ENCODE data around the gene VTN. TPM values are rescaled to one million over a fixed set of nuclear protein-coding genes. Genes with fewer than 3 reads are reported as not detected.
A peak's percentile ranks its signal among the peaks of the same experiment; 100 is the strongest.

The VTN gene
- total and polyA plus RNA-seq, 2 donors (not counting 1 experiment from before 2014, with no cell fraction given) = 0.34 to 0.36 TPM

- POLR2A ChIA-PET = interaction anchor here (0.6 to 0.7 kb wide), 2 partner anchors 11 to 29 kb away, joined by 7 to 8 read pairs; no protein-coding TSS in a partner anchor
- peaks cover 23% of the 10 kb centered on the region for H3K27me3 Mint-ChIP-seq
- no peak overlapping the region for H3K27ac Mint-ChIP-seq
Measured at GRCh38 chr17:28379814-28380801, 10.0 kb upstream of the VTN start.

More at GRCh38 chr17:28379814-28380801, 10.0 kb upstream of the VTN start:
- WGBS (ENCODE audit: insufficient coverage) = 69% methylated on average over 8 of the region's 10 CpGs
- Histone ChIP-seq H3K4me2 (replicated peaks; ENCODE audit: low read depth, low read length, poor library complexity, severe bottlenecking) (no peak overlapping the region), H3K4me3 (ENCODE audit: control extremely low read depth in 1 of 5, extremely low read depth in 1 of 5, insufficient read depth in 1 of 5, low read depth in 2 of 5, low read length in 4 of 5) (no peak overlapping the region), H2AFZ (ENCODE audit: insufficient read depth, low read depth, low read length, poor library complexity, severe bottlenecking) (no peak overlapping the region), H3K9ac (ENCODE audit: low read length) (no peak overlapping the region), H3K27ac (ENCODE audit: low read length in 2 of 2) (no peak overlapping the region), H3K9me3 (ENCODE audit: control extremely low read depth in 1 of 3, control insufficient read depth in 2 of 3, insufficient read depth in 1 of 3, low read length in 2 of 3) (peaks cover 0 to 1% (median 0%) of the 10 kb centered on the region in 3 donors), H3K4me1 (ENCODE audit: control insufficient read depth in 2 of 2, insufficient read depth in 2 of 2, low read length in 2 of 2) (peaks cover 11 to 14% of the 10 kb centered on the region in 2 donors), H3K79me2 (ENCODE audit: control insufficient read depth, insufficient read depth, low read length) (peaks cover 16% of the 10 kb centered on the region), H3K36me3 (replicated peaks in 1 of 2; ENCODE audit: control extremely low read depth in 1 of 2, control insufficient read depth in 1 of 2, extremely low read depth in 1 of 2, insufficient read depth in 2 of 2, low read length in 1 of 2) (no peaks in the 10 kb centered on the region), H3K27me3 (replicated peaks in 1 of 4; ENCODE audit: control extremely low read depth in 1 of 4, control insufficient read depth in 3 of 4, insufficient read depth in 4 of 4, low read length in 3 of 4) (peaks cover 0 to 22% (median 2%) of the 10 kb centered on the region in 4 experiments), H4K20me1 (ENCODE audit: control insufficient read depth, insufficient read depth, low read length, poor library complexity, severe bottlenecking) (peaks cover 14% of the 10 kb centered on the region)
- no peak for ATAC-seq (ENCODE audit: low read depth)
- CTCF ChIA-PET = no interaction called here
- H3K9me3 Mint-ChIP-seq (ENCODE audit: insufficient read depth) = no peaks in the 10 kb centered on the region
- H3K4me3 Mint-ChIP-seq = peak overlapping the region; percentile 7
- no peak for DNase-seq
- TF ChIP-seq, protein P1, sequence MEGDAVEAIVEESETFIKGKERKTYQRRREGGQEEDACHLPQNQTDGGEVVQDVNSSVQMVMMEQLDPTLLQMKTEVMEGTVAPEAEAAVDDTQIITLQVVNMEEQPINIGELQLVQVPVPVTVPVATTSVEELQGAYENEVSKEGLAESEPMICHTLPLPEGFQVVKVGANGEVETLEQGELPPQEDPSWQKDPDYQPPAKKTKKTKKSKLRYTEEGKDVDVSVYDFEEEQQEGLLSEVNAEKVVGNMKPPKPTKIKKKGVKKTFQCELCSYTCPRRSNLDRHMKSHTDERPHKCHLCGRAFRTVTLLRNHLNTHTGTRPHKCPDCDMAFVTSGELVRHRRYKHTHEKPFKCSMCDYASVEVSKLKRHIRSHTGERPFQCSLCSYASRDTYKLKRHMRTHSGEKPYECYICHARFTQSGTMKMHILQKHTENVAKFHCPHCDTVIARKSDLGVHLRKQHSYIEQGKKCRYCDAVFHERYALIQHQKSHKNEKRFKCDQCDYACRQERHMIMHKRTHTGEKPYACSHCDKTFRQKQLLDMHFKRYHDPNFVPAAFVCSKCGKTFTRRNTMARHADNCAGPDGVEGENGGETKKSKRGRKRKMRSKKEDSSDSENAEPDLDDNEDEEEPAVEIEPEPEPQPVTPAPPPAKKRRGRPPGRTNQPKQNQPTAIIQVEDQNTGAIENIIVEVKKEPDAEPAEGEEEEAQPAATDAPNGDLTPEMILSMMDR (IDR thresholded peaks at IDR 0.05) = no peak
- no peak for TF ChIP-seq EZH2 (IDR thresholded peaks at IDR 0.05; ENCODE audit: borderline replicate concordance, insufficient read depth, low read depth, low read length, poor library complexity, severe bottlenecking)
- intact Hi-C loops (cut with micrococcal nuclease) = no loop called here
- peaks cover 21% of the 10 kb centered on the region for H3K4me1 Mint-ChIP-seq
